ENCODE data around the gene NME8. TPM values are rescaled to one million over a fixed set of nuclear protein-coding genes. Genes with fewer than 3 reads are reported as not detected.
"Not testable (repeated sequence)": the region's sequence is repeated elsewhere in the genome, so short reads cannot be mapped to it uniquely, and the experiment has no call there.

Gene NME8, protein sequence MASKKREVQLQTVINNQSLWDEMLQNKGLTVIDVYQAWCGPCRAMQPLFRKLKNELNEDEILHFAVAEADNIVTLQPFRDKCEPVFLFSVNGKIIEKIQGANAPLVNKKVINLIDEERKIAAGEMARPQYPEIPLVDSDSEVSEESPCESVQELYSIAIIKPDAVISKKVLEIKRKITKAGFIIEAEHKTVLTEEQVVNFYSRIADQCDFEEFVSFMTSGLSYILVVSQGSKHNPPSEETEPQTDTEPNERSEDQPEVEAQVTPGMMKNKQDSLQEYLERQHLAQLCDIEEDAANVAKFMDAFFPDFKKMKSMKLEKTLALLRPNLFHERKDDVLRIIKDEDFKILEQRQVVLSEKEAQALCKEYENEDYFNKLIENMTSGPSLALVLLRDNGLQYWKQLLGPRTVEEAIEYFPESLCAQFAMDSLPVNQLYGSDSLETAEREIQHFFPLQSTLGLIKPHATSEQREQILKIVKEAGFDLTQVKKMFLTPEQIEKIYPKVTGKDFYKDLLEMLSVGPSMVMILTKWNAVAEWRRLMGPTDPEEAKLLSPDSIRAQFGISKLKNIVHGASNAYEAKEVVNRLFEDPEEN
- not detected in 2 replicates for total RNA-seq

DNA sequence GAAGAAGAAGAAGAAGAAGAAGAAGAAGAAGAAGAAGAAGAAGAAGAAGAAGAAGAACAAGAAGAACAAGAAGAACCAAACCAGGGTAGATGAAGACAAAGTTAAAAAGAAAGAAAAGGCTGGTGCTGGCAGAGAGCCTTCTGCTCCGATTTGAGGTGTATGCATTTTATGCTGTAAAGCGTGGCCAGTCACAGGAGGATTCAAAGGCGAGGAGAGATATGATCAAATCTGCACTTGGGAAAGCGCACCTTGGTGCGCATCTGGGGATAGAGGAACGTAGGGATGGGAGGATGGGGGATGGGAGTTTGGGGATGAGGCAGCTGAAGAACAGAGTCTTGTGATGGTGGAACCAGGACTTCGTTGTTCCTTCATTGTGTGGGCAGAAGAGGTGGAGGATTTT, at the start of gene NME8:
Gene NME8, plus strand, starts transcription at position 301 of the 400 bp plus-strand sequence. CDS start 1,670 bp downstream, outside the sequence.
- TF ChIP-seq, protein P1, sequence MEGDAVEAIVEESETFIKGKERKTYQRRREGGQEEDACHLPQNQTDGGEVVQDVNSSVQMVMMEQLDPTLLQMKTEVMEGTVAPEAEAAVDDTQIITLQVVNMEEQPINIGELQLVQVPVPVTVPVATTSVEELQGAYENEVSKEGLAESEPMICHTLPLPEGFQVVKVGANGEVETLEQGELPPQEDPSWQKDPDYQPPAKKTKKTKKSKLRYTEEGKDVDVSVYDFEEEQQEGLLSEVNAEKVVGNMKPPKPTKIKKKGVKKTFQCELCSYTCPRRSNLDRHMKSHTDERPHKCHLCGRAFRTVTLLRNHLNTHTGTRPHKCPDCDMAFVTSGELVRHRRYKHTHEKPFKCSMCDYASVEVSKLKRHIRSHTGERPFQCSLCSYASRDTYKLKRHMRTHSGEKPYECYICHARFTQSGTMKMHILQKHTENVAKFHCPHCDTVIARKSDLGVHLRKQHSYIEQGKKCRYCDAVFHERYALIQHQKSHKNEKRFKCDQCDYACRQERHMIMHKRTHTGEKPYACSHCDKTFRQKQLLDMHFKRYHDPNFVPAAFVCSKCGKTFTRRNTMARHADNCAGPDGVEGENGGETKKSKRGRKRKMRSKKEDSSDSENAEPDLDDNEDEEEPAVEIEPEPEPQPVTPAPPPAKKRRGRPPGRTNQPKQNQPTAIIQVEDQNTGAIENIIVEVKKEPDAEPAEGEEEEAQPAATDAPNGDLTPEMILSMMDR (IDR thresholded peaks at IDR 0.05; ENCODE audit: extremely low read depth, low read depth, low read length): no peak
- Histone ChIP-seq H3K79me2 (ENCODE audit: insufficient read depth, low read length) (no peaks in the 10 kb centered on the region), H3K4me1 (ENCODE audit: insufficient read depth, low read length) (no peaks in the 10 kb centered on the region), H3K36me3 (ENCODE audit: insufficient read depth, low read length) (no peaks in the 10 kb centered on the region), H3K4me3 (ENCODE audit: insufficient read depth, low read length) (no peak within 1 kb of the TSS), H4K20me1 (ENCODE audit: insufficient read depth, low read length) (no peaks in the 10 kb centered on the region), H3K9me3 (ENCODE audit: low read depth, low read length) (no peaks in the 10 kb centered on the region), H2AFZ (ENCODE audit: low read length) (no peak within 1 kb of the TSS), H3K4me2 (ENCODE audit: insufficient read depth, low read length) (no peak within 1 kb of the TSS), H3K27me3 (ENCODE audit: insufficient read depth, low read length) (no peaks in the 10 kb centered on the region), H3K27ac (ENCODE audit: low read depth, low read length) (no peak within 1 kb of the TSS)
- DNase-seq (ENCODE audit: insufficient read length, low spot score, missing footprints): no peak

DNA sequence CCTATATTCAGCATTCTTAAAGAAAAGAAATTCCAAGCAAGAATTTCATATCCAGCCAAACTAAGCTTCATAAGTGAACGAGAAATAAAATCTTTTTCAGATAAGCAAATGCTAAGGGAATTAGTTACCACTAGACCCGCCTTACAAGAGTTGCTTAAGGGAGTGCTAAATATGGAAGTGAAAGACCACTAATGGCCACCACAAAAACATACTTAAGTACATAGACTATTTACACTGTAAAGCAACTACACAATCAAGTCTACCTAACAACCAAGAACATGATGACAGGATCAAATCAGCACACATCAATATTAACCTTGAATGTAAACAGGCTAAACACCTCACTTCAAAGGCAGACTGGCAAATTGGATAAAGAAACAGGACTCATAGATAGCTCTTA, 42.2 kb upstream of the NME8 start:
- H3K27ac ChIP-seq (ENCODE audit: low read depth, low read length): no peak overlapping the region
- H2AFZ ChIP-seq (ENCODE audit: low read length): no peak overlapping the region
- no peak overlapping the region for H3K4me2 ChIP-seq (ENCODE audit: insufficient read depth, low read length)
- TF ChIP-seq, protein P1 (IDR thresholded peaks at IDR 0.05; ENCODE audit: extremely low read depth, low read depth, low read length): no peak
- DNase-seq (ENCODE audit: insufficient read length, low spot score, missing footprints): no peak
- H3K27me3 ChIP-seq (ENCODE audit: insufficient read depth, low read length): no peaks in the 10 kb centered on the region
- no peaks in the 10 kb centered on the region for H3K9me3 ChIP-seq (ENCODE audit: low read depth, low read length)
- H3K36me3 ChIP-seq (ENCODE audit: insufficient read depth, low read length): no peaks in the 10 kb centered on the region
- H3K4me1 ChIP-seq (ENCODE audit: insufficient read depth, low read length): no peaks in the 10 kb centered on the region
- H3K4me3 ChIP-seq (ENCODE audit: insufficient read depth, low read length): no peak overlapping the region
- H3K79me2 ChIP-seq (ENCODE audit: insufficient read depth, low read length): no peaks in the 10 kb centered on the region
- no peaks in the 10 kb centered on the region for H4K20me1 ChIP-seq (ENCODE audit: insufficient read depth, low read length)

DNA sequence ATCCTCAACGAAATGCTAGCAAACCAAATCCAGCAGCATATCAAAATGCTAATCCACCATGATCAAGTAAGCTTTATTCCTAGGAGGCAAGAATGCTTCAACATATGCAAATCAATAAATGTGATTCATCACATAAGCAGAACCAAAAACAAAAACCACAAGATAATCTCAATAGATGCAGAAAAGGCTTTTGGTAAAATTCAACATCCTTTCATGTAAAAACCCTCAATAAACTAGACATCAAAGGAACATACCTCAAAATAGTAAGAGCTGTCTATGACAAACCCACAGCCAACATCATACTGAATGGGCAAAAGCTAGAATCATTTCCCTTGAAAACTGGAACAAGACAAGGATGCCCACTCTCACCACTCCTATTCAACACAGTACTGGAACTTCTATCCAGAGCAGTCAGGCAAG, 36.2 kb upstream of the NME8 start:
- H3K4me3 ChIP-seq (ENCODE audit: insufficient read depth, low read length); H3K27me3 ChIP-seq (ENCODE audit: insufficient read depth, low read length); H3K4me2 ChIP-seq (ENCODE audit: insufficient read depth, low read length); H3K4me1 ChIP-seq (ENCODE audit: insufficient read depth, low read length); DNase-seq (ENCODE audit: insufficient read length, low spot score, missing footprints); H4K20me1 ChIP-seq (ENCODE audit: insufficient read depth, low read length); H3K27ac ChIP-seq (ENCODE audit: low read depth, low read length); H2AFZ ChIP-seq (ENCODE audit: low read length); H3K79me2 ChIP-seq (ENCODE audit: insufficient read depth, low read length); H3K9me3 ChIP-seq (ENCODE audit: low read depth, low read length); H3K36me3 ChIP-seq (ENCODE audit: insufficient read depth, low read length): not testable (repeated sequence)

DNA sequence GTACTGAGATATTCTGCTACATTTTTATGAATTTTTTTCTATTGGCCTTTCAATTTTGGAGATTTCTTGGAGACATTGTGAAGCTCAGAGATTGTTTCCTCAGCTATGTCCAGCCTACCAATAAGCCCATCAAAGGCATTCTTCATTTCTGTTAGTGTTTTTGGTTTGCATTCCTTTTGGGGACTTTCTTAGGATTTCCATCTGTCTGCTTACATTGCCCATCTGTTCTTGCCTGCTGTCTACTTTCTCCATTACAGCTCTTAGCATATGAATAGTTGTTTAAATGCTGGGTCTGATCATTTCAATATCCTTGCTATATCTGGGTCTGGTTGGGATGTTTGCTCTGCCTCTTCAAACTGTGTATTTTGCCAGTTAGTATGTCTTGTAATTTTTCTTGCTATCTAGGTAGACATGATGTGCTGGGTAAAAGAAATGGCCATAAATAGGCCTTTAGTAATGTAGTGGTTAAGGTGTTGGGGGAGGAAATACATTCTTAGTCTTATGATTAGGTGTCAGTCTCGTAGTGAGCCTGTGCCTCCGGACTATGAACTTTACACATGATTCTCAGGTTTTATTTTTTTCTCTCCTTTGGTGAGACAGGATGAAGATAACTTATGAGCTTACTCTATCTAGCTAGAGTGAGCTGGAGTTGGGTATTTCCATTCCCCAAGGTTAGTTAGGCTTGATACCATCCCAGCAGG, 32.6 kb upstream of the NME8 start:
- DNase-seq (ENCODE audit: insufficient read length, low spot score, missing footprints): no peak
- no peaks in the 10 kb centered on the region for H3K27me3 ChIP-seq (ENCODE audit: insufficient read depth, low read length)
- TF ChIP-seq, protein P1 (IDR thresholded peaks at IDR 0.05; ENCODE audit: extremely low read depth, low read depth, low read length): no peak
- no peaks in the 10 kb centered on the region for H3K79me2 ChIP-seq (ENCODE audit: insufficient read depth, low read length)
- H2AFZ ChIP-seq (ENCODE audit: low read length): no peak overlapping the region
- H3K4me2 ChIP-seq (ENCODE audit: insufficient read depth, low read length): no peak overlapping the region
- no peaks in the 10 kb centered on the region for H3K36me3 ChIP-seq (ENCODE audit: insufficient read depth, low read length)
- no peak overlapping the region for H3K27ac ChIP-seq (ENCODE audit: low read depth, low read length)
- no peaks in the 10 kb centered on the region for H4K20me1 ChIP-seq (ENCODE audit: insufficient read depth, low read length)
- H3K4me1 ChIP-seq (ENCODE audit: insufficient read depth, low read length): no peaks in the 10 kb centered on the region
- H3K9me3 ChIP-seq (ENCODE audit: low read depth, low read length): no peaks in the 10 kb centered on the region
- H3K4me3 ChIP-seq (ENCODE audit: insufficient read depth, low read length): no peak overlapping the region
